ENCODE measurements around the gene DMBT1. TPM values are rescaled to one million over a fixed set of nuclear protein-coding genes. Genes with fewer than 3 reads are reported as not detected.
A peak's percentile ranks its signal among the peaks of the same experiment; 100 is the strongest.

The DMBT1 gene
- total RNA-seq, 1 donor from 2014 or later, result 78.6 TPM

DNA sequence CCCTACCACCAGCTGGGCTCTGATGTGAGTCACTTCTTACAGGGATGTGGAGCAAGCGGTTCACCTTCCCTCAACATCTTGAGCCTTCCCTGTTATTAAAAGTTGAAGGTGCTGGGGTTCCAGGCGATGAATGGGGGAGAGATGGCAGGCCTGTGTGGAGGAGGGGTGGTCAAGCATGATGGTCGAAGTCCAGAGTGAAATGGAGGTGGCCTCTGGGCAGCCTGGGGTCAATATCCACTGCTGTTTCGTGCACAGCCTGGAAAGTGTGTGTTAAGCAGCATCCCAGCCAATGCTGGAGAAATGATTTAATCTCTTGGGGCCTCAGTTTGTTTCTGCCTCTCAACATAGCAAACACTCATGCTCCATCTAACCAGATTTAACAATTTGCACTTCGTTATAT, 33.7 kb upstream of the DMBT1 start:
- Histone ChIP-seq H3K36me3 (no peaks in the 10 kb centered on the region), H3K9me3 (no peaks in the 10 kb centered on the region), H3K27ac (no peak overlapping the region), H3K4me1 (peaks cover 6% of the 10 kb centered on the region), H3K4me3 (no peak overlapping the region), H3K27me3 (no peaks in the 10 kb centered on the region)
- no peak for ATAC-seq
- no peak for DNase-seq
- TF ChIP-seq, protein P1, sequence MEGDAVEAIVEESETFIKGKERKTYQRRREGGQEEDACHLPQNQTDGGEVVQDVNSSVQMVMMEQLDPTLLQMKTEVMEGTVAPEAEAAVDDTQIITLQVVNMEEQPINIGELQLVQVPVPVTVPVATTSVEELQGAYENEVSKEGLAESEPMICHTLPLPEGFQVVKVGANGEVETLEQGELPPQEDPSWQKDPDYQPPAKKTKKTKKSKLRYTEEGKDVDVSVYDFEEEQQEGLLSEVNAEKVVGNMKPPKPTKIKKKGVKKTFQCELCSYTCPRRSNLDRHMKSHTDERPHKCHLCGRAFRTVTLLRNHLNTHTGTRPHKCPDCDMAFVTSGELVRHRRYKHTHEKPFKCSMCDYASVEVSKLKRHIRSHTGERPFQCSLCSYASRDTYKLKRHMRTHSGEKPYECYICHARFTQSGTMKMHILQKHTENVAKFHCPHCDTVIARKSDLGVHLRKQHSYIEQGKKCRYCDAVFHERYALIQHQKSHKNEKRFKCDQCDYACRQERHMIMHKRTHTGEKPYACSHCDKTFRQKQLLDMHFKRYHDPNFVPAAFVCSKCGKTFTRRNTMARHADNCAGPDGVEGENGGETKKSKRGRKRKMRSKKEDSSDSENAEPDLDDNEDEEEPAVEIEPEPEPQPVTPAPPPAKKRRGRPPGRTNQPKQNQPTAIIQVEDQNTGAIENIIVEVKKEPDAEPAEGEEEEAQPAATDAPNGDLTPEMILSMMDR (IDR thresholded peaks at IDR 0.05), result no peak
- intact Hi-C loops (cut with DNase I), result loop anchor here (5.0 kb wide), 1 partner anchor 40 kb away; no protein-coding TSS in a partner anchor

DNA sequence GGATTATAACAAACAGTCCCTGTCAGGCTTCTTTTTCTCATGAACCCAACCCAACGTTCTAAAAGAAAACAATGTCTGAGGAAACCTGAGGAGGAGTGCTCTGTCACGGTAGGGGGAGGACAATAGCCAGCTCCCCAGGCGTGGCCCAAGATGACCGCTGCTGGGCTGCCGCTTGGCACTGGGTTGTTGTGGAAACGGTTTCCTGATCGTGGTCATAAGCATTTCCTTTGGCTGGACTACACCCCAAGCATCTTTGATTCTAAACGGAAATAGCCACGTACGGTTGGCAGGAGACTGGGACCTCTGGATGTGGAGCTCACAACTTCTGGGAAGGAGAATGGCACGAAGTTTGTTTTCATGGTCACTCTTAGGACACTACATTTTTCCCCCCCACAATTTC, 30.4 kb upstream of the DMBT1 start:
- TF ChIP-seq, protein P1 (IDR thresholded peaks at IDR 0.05), result no peak
- H3K27me3 ChIP-seq, result no peaks in the 10 kb centered on the region
- ATAC-seq, result peak; percentile 62
- intact Hi-C loops (cut with DNase I), result no loop called here
- no peak for DNase-seq
- H3K27ac ChIP-seq, result peak overlapping the region; percentile 60
- H3K9me3 ChIP-seq, result no peaks in the 10 kb centered on the region
- H3K4me1 ChIP-seq, result peaks cover 6% of the 10 kb centered on the region
- no peak overlapping the region for H3K4me3 ChIP-seq
- no peaks in the 10 kb centered on the region for H3K36me3 ChIP-seq

DNA sequence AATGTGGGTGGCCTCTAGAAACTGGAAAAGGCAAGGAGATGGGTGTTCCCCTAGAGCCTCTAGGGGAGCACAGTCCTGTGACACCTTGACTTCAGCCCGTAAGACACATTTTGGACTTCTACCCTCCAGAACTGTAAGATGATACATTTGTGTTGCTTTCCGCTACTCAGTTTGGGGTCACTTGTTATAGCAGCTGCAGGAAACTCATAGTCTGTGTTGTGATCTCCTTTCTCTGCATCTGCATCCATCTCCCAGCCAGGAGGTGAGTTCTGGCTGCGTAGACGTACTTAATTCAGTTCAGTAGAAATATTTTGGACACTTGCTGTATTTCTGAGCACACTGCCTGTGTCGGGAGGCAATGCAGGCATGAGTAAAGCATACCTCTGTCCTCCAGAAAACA, 29.3 kb upstream of the DMBT1 start:
- intact Hi-C loops (cut with DNase I), result no loop called here
- no peak overlapping the region for H3K4me3 ChIP-seq
- no peak overlapping the region for H3K27ac ChIP-seq
- no peaks in the 10 kb centered on the region for H3K9me3 ChIP-seq
- TF ChIP-seq, protein P1 (IDR thresholded peaks at IDR 0.05), result no peak
- no peaks in the 10 kb centered on the region for H3K36me3 ChIP-seq
- DNase-seq (no peak), ATAC-seq (no peak)
- H3K4me1 ChIP-seq, result peaks cover 1% of the 10 kb centered on the region
- H3K27me3 ChIP-seq, result no peaks in the 10 kb centered on the region

DNA sequence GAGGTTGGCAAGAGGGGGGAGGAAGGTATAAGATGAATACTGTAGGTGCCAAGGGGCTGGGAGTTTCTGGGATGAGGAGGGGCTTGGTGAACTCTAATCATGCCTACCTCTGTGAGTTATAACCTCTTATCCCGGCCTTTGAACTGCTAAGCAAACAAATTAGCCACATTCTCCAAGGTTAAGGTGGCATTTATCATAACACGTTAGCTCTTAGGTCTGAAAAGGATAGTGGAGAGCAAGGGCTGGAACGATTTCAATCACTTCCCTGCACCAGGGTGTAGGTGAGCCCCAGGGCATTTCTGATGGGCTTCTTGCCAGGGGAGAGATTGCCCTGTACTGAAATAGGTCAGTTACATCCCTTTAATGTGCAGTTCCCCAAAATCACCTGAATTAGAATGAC, 28.6 kb upstream of the DMBT1 start:
- intact Hi-C loops (cut with DNase I), result no loop called here
- H3K4me1 ChIP-seq, result no peaks in the 10 kb centered on the region
- ATAC-seq, result peak; percentile 74
- DNase-seq, result no peak
- TF ChIP-seq, protein P1 (IDR thresholded peaks at IDR 0.05), result no peak
- H3K4me3 ChIP-seq, result no peak overlapping the region
- H3K36me3 ChIP-seq, result no peaks in the 10 kb centered on the region
- H3K27me3 ChIP-seq, result no peaks in the 10 kb centered on the region
- no peak overlapping the region for H3K27ac ChIP-seq
- H3K9me3 ChIP-seq, result no peaks in the 10 kb centered on the region

DNA sequence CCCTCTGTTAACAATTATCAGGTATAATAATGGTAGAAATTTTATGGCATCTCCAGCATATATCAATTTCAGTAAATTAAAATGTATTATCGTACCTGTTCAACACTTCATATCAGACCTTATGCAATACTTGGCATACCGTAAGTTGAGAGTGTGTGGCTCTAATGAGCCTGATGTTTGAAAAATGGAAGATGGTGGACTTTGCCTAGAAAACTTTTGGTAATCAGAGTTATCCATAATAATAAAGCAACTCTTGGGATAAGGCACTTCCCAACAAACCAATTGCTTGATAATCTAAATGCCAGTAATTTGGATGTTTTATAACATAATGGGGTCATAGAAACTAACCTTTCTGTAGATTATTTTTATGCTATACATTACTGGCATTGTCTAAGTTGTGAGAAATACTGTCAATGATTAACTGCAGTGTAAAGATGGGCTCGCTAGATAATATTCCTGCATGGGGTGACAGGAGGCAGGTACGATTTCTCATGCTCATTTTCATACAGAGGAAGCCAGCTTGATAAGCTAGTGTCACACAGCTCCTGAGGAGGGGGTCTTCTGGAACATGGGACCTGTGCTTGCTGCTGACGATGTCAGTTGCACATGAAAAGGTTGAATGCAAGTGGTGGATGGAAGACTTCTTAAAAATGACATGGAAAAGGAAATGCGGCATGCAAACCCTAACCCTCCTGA, 27.8 kb upstream of the DMBT1 start:
- no peaks in the 10 kb centered on the region for H3K4me1 ChIP-seq
- intact Hi-C loops (cut with DNase I), result no loop called here
- ATAC-seq (no peak), DNase-seq (no peak)
- H3K27me3 ChIP-seq, result no peaks in the 10 kb centered on the region
- no peaks in the 10 kb centered on the region for H3K36me3 ChIP-seq
- no peaks in the 10 kb centered on the region for H3K9me3 ChIP-seq
- TF ChIP-seq, protein P1 (IDR thresholded peaks at IDR 0.05), result no peak
- H3K27ac ChIP-seq, result no peak overlapping the region
- H3K4me3 ChIP-seq, result no peak overlapping the region

DNA sequence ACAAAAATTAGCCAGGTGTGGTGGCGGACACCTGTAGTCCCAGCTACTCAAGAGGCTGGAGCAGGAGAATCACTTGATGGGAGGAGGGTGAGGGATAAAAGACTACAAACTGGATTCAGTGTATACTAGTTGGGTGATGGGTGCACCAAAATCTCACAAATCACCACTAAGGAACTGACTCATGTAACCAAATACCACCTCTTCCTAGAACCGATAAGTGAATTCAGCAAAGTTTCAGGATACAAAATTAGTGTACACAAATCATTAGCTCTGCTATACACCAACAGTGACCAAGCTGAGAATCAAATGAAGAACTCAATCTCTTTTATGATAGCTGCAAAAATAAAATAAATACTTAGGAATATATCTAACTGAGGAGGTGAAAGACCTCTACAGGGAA, 23.0 kb upstream of the DMBT1 start:
- Histone ChIP-seq H3K9me3 (no peaks in the 10 kb centered on the region), H3K36me3 (no peaks in the 10 kb centered on the region), H3K4me1 (peaks cover 13% of the 10 kb centered on the region), H3K27me3 (no peaks in the 10 kb centered on the region), H3K27ac (no peak overlapping the region), H3K4me3 (no peak overlapping the region)
- intact Hi-C loops (cut with DNase I), result no loop called here
- ATAC-seq (no peak), DNase-seq (no peak)
- TF ChIP-seq, protein P1 (IDR thresholded peaks at IDR 0.05), result no peak

All from upper lobe of right lung (tissue), 1 donor.